Measurements from ENCODE around the gene AKT3. TPM values are rescaled to one million over a fixed set of nuclear protein-coding genes. Genes with fewer than 3 reads are reported as not detected.

The AKT3 gene
- polyA plus RNA-seq, 3 donors, result 0.81 to 1.7 (median 1.4) TPM

GRCh38 chr1:243495442-243496186, 354.4 kb downstream of the AKT3 start:
- no peaks in the 10 kb centered on the region for H3K27me3 ChIP-seq (ENCODE audit: control insufficient read depth in 2 of 2, insufficient read depth in 2 of 2, low read length in 2 of 2)
- peaks cover 2 to 9% of the 10 kb centered on the region in 2 donors for H3K36me3 ChIP-seq (replicated peaks in 1 of 2; ENCODE audit: control insufficient read depth in 1 of 2, insufficient read depth in 2 of 2, low read length in 2 of 2)
- no peak for TF ChIP-seq CTCF (IDR thresholded peaks at IDR 0.05)
- Mint-ChIP-seq H3K27ac (peak overlapping the region; percentile 95 to 98 (median 98)), H3K4me3 (peak overlapping the region; percentile 60 to 82), H3K27me3 (ENCODE audit: low read depth in 3 of 3) (no peaks in the 10 kb centered on the region), H3K36me3 (peaks cover 16 to 42% of the 10 kb centered on the region in 2 donors), H3K9me3 (peaks cover 0 to 3% (median 0%) of the 10 kb centered on the region in 7 donors), H3K4me1 (peaks cover 31% of the 10 kb centered on the region)
- H4K20me1 ChIP-seq (ENCODE audit: insufficient read depth, low read length), result no peaks in the 10 kb centered on the region
- peak overlapping the region; percentile 75 for H3K9ac ChIP-seq (ENCODE audit: insufficient read depth, low read length, poor library complexity, severe bottlenecking)
- H2AFZ ChIP-seq (ENCODE audit: insufficient read depth, low read depth, low read length, poor library complexity, severe bottlenecking), result peak overlapping the region; percentile 96
- H3K9me3 ChIP-seq (replicated peaks in 1 of 2; ENCODE audit: control insufficient read depth in 1 of 2, insufficient read depth in 1 of 2, low read length in 2 of 2), result no peaks in the 10 kb centered on the region
- H3K4me1 ChIP-seq (ENCODE audit: control insufficient read depth in 1 of 2, insufficient read depth in 2 of 2, low read length in 2 of 2), result peaks cover 30 to 37% of the 10 kb centered on the region in 2 donors
- H3K79me2 ChIP-seq (ENCODE audit: insufficient read depth, low read length), result no peaks in the 10 kb centered on the region
- peak overlapping the region; percentile 5 to 43 (median 17) for H3K4me3 ChIP-seq (replicated peaks in 1 of 3; ENCODE audit: low read depth in 2 of 3, low read length in 3 of 3)
- WGBS (ENCODE audit: insufficient coverage), result 47% methylated on average over 23 of the region's 24 CpGs
- H3K27ac ChIP-seq (ENCODE audit: low read depth in 1 of 2, low read length in 2 of 2), result peak overlapping the region; percentile 95
- H3K4me2 ChIP-seq (replicated peaks; ENCODE audit: extremely low read depth, low read length, poor library complexity, severe bottlenecking), result peak overlapping the region; percentile 64
- peak; percentile 77 to 87 (median 82) for DNase-seq
- intact Hi-C loops (cut with micrococcal nuclease), result loop anchor here in 1 of 2 donors (10.0 kb wide), 1 partner anchor 141 kb away; no protein-coding TSS in a partner anchor

GRCh38 chr1:243494741-243495431, 355.2 kb downstream of the AKT3 start:
- no peaks in the 10 kb centered on the region for H4K20me1 ChIP-seq (ENCODE audit: insufficient read depth, low read length)
- 81% methylated on average over 11 of the region's 15 CpGs for WGBS (ENCODE audit: insufficient coverage)
- intact Hi-C loops (cut with micrococcal nuclease), result loop anchor here in 1 of 2 donors (10.0 kb wide), 1 partner anchor 140 kb away; no protein-coding TSS in a partner anchor
- peak overlapping the region; percentile 75 for H3K9ac ChIP-seq (ENCODE audit: insufficient read depth, low read length, poor library complexity, severe bottlenecking)
- H3K4me2 ChIP-seq (replicated peaks; ENCODE audit: extremely low read depth, low read length, poor library complexity, severe bottlenecking), result peak overlapping the region; percentile 64
- no peak overlapping the region for H3K4me3 Mint-ChIP-seq
- H3K4me3 ChIP-seq (replicated peaks in 1 of 3; ENCODE audit: low read depth in 2 of 3, low read length in 3 of 3), result peak overlapping the region in 1 of 3 experiments; percentile 43
- peaks cover 30 to 37% of the 10 kb centered on the region in 2 donors for H3K4me1 ChIP-seq (ENCODE audit: control insufficient read depth in 1 of 2, insufficient read depth in 2 of 2, low read length in 2 of 2)
- no peak for TF ChIP-seq CTCF (IDR thresholded peaks at IDR 0.05)
- H3K27me3 Mint-ChIP-seq (ENCODE audit: low read depth in 3 of 3), result no peaks in the 10 kb centered on the region
- peaks cover 0 to 3% (median 0%) of the 10 kb centered on the region in 7 donors for H3K9me3 Mint-ChIP-seq
- H3K27ac ChIP-seq (ENCODE audit: low read depth in 1 of 2, low read length in 2 of 2), result peak overlapping the region; percentile 95
- no peaks in the 10 kb centered on the region for H3K9me3 ChIP-seq (replicated peaks in 1 of 2; ENCODE audit: control insufficient read depth in 1 of 2, insufficient read depth in 1 of 2, low read length in 2 of 2)
- H3K36me3 Mint-ChIP-seq, result peaks cover 17 to 46% of the 10 kb centered on the region in 2 donors
- peaks cover 7 to 16% of the 10 kb centered on the region in 2 donors for H3K36me3 ChIP-seq (replicated peaks in 1 of 2; ENCODE audit: control insufficient read depth in 1 of 2, insufficient read depth in 2 of 2, low read length in 2 of 2)
- H3K4me1 Mint-ChIP-seq, result peaks cover 31% of the 10 kb centered on the region
- peak overlapping the region; percentile 95 to 98 (median 98) for H3K27ac Mint-ChIP-seq
- H3K79me2 ChIP-seq (ENCODE audit: insufficient read depth, low read length), result no peaks in the 10 kb centered on the region
- H3K27me3 ChIP-seq (ENCODE audit: control insufficient read depth in 2 of 2, insufficient read depth in 2 of 2, low read length in 2 of 2), result no peaks in the 10 kb centered on the region
- DNase-seq, result peak in 2 of 3 donors; percentile 32 to 56
- H2AFZ ChIP-seq (ENCODE audit: insufficient read depth, low read depth, low read length, poor library complexity, severe bottlenecking), result peak overlapping the region; percentile 96

All from CD14-positive monocyte (primary cell).